Right lobe of liver (tissue), 6 donors: ENCODE data around the gene GJC2. TPM values are rescaled to one million over a fixed set of nuclear protein-coding genes. Genes with fewer than 3 reads are reported as not detected.

Experiments
- ATAC-seq, 4 donors: fragments of 200-7000 bp; cut with Tn5 transposase; one replicate each; pipeline ENCODE4 v1.9.1; 2020; ENCODE audit warnings: mild to moderate bottlenecking in 4 of 4, moderate library complexity in 4 of 4
- DNase-seq, 3 donors: peaks; one replicate each; pipeline ENCODE4 v3.0.0-alpha.2; 2020
- H3K27ac ChIP-seq, 3 donors: fragments of 200-600 bp; one replicate each; pipeline ENCODE4 v1.8.0; 2022
- H3K27me3 ChIP-seq, 2 donors: fragments of 200-600 bp; one replicate each; pipeline ENCODE4 v1.8.0; 2022
- H3K36me3 ChIP-seq, 4 donors: fragments of 200-600 bp; sonication (generic) in 1 of 4; one replicate each; pipeline versions ENCODE4 v1.5.1 to v1.8.0; 2017 to 2022; ENCODE audit warnings: control low read depth in 1 of 4
- H3K4me1 ChIP-seq, 4 donors: fragments of 200-600 bp; sonication (generic) in 1 of 4; one replicate each; pipeline versions ENCODE4 v1.5.1 to v1.8.0; 2017 to 2022; ENCODE audit warnings: control low read depth in 1 of 4
- H3K4me3 ChIP-seq, 3 donors: fragments of 200-600 bp; one replicate each; pipeline ENCODE4 v1.8.0; 2022
- H3K9me3 ChIP-seq, 4 donors: fragments of 200-600 bp; sonication (generic) in 1 of 4; one replicate each; pipeline versions ENCODE4 v1.5.1 to v1.8.0; 2017 to 2022; ENCODE audit warnings: control low read depth in 1 of 4
- CTCF ChIP-seq, 4 donors: fragments of 200-600 bp in 3 of 4; fragments of 450-650 bp in 1 of 4; IDR thresholded peaks; one replicate each; pipeline versions ENCODE4 v1.5.1 to v1.8.0; 2016 to 2022; ENCODE audit warnings: antibody characterized with exemption in 4 of 4, mild to moderate bottlenecking in 2 of 4
- POLR2A ChIP-seq: fragments of 450-650 bp; IDR thresholded peaks from one replicate; pipeline ENCODE4 v1.6.1; 2017; ENCODE audit warnings: antibody characterized with exemption, mild to moderate bottlenecking
- WGBS: methylation state at CpG from one replicate; pipeline ENCODE4 v1.1.6; 2018; ENCODE audit warnings: low coverage, low lambda C conversion rate; ENCODE audit not compliant: insufficient coverage; ENCODE audit errors: missing lambda C conversion rate; 5-methylcytosine and 5-hydroxymethylcytosine counted together
- intact Hi-C, 2 donors: fragments of 100-400 bp; cut with DNase I; formaldehyde crosslinking; loops; one replicate each; pipeline versions ENCODE4 v1.11.2 to v1.14.1; 2022
- total RNA-seq, 6 experiments: library from RNA; depleted of rRNA in 2 of 6; stranded (reverse); fragments of >200 nt in 2 of 6; fragmentation: NEBNext Ultra II Directional in 3 of 6; extraction: Animal tissue kit (Norgen Biotek cat#: 25700) in 3 of 6; gene quantifications; one replicate each; pipeline versions ENCODE4 v1.1.0 to v1.2.4, GENCODE V29; 2016 to 2023
- donor health status: DM: no; HTN: yes; CAD: no.
- donor health status: DM: no; HTN: no; CAD: no.
- donor health status: DM: no; HTN: no; CAD: no.
- donor health status: DM: no; HTN: yes; CAD: no.
- donor health status: DM: no; HTN: yes; CAD: no.

Gene GJC2
- total RNA-seq, 6 experiments from 2014 or later = 0.12 to 0.44 (median 0.16) TPM; not detected in 1

- peaks cover 0 to 28% (median under 1%) of the 10 kb centered on the region in 4 donors for H3K4me1 ChIP-seq
- H3K4me3 ChIP-seq = peak within 1 kb of the TSS; percentile 75 to 97 (median 83)
- H3K27me3 ChIP-seq = no peaks in the 10 kb centered on the region
- no peaks in the 10 kb centered on the region for H3K9me3 ChIP-seq
- DNase-seq (peak; percentile 94 to 95 (median 95)), ATAC-seq (peak; percentile 81 to 87 (median 84))
- H3K27ac ChIP-seq = peak within 1 kb of the TSS; percentile 70 to 85 (median 82)
- intact Hi-C loops = no loop called here
- WGBS = 0% methylated on average over 19 of the region's 104 CpGs
- TF ChIP-seq POLR2A (peak; percentile 64), CTCF (IDR thresholded peaks at IDR 0.05) (no peak)
- peaks cover 0 to 33% (median 14%) of the 10 kb centered on the region in 4 donors for H3K36me3 ChIP-seq
Measured at GRCh38 chr1:228102791-228103620, 46.7 kb upstream of the GJC2 start, which contains the start of gene C1orf35. TSS of gene C1orf35 (minus strand) at chr1:228103325. CDS start at chr1:228103227, 98 bp downstream.

GRCh38 chr1:228104526-228105269 is 45.0 kb upstream of the GJC2 start:
- H3K9me3 ChIP-seq = no peaks in the 10 kb centered on the region
- H3K4me1 ChIP-seq = peaks cover 0 to 35% (median 4%) of the 10 kb centered on the region in 4 donors
- TF ChIP-seq CTCF (IDR thresholded peaks at IDR 0.05) (no peak), POLR2A (no peak)
- 27% methylated on average over 5 of the region's 7 CpGs for WGBS
- intact Hi-C loops = no loop called here
- H3K36me3 ChIP-seq = peaks cover 0 to 16% (median 3%) of the 10 kb centered on the region in 4 donors
- peak in 1 of 4 donors; percentile 2 for ATAC-seq
- DNase-seq = peak; percentile 75 to 79 (median 78)
- no peak overlapping the region for H3K4me3 ChIP-seq
- no peaks in the 10 kb centered on the region for H3K27me3 ChIP-seq
- no peak overlapping the region for H3K27ac ChIP-seq

- Histone ChIP-seq H3K4me1 (peaks cover 0 to 35% (median 4%) of the 10 kb centered on the region in 4 donors), H3K4me3 (no peak overlapping the region), H3K36me3 (peaks cover 0 to 12% (median 2%) of the 10 kb centered on the region in 4 donors), H3K9me3 (no peaks in the 10 kb centered on the region), H3K27ac (no peak overlapping the region), H3K27me3 (no peaks in the 10 kb centered on the region)
- ATAC-seq (no peak), DNase-seq (peak in 1 of 3 donors; percentile 46)
- TF ChIP-seq CTCF (IDR thresholded peaks at IDR 0.05) (no peak), POLR2A (no peak)
- 93% methylated on average over 3 of the region's 9 CpGs for WGBS
- intact Hi-C loops = no loop called here
Measured at GRCh38 chr1:228105270-228105995, 44.3 kb upstream of the GJC2 start.
